NCI-H2227 (cell line): Measurements from ENCODE around the gene TMCO4.
"Not testable (repeated sequence)": the region's sequence is repeated elsewhere in the genome, so short reads cannot be mapped to it uniquely, and the experiment has no call there.

Experiments
- DNase-seq: peaks from one replicate; lab custom pipeline; 2025; ENCODE audit not compliant: unreplicated experiment; lab: John Stamatoyannopoulos, UW

TMCO4 gene

GRCh38 chr1:19799230-19800075 is at the start of gene TMCO4:
Gene TMCO4 (minus strand): TSS chr1:19799916. CDS start chr1:19780758, 19,158 bp downstream.
- DNase-seq = peak; percentile 41

GRCh38 chr1:19849307-19849706 is 49.6 kb upstream of the TMCO4 start:
- not testable (repeated sequence) for DNase-seq

- not testable (repeated sequence) for DNase-seq
Observed at GRCh38 chr1:19847334-19847733, 47.6 kb upstream of the TMCO4 start.

- no peak for DNase-seq
Observed at GRCh38 chr1:19846338-19846737, 46.6 kb upstream of the TMCO4 start.

GRCh38 chr1:19845555-19845954 is 45.8 kb upstream of the TMCO4 start:
- DNase-seq = no peak

GRCh38 chr1:19844731-19845495 is 45.2 kb upstream of the TMCO4 start:
- no peak for DNase-seq

GRCh38 chr1:19840228-19840627 is 40.5 kb upstream of the TMCO4 start:
- no peak for DNase-seq

- no peak for DNase-seq
Observed at GRCh38 chr1:19837866-19838265, 38.1 kb upstream of the TMCO4 start.

- no peak for DNase-seq
Observed at GRCh38 chr1:19835578-19835977, 35.9 kb upstream of the TMCO4 start.

- no peak for DNase-seq
Observed at GRCh38 chr1:19831441-19831840, 31.7 kb upstream of the TMCO4 start.

- no peak for DNase-seq
Observed at GRCh38 chr1:19828546-19828945, 28.8 kb upstream of the TMCO4 start.

GRCh38 chr1:19825298-19825697 is 25.6 kb upstream of the TMCO4 start:
- DNase-seq = no peak

- DNase-seq = no peak
Observed at GRCh38 chr1:19824541-19824940, 24.8 kb upstream of the TMCO4 start.

- no peak for DNase-seq
Observed at GRCh38 chr1:19824036-19824435, 24.3 kb upstream of the TMCO4 start.

- DNase-seq = no peak
Observed at GRCh38 chr1:19819701-19820100, 20.0 kb upstream of the TMCO4 start.

GRCh38 chr1:19818324-19818723 is 18.6 kb upstream of the TMCO4 start:
- no peak for DNase-seq

GRCh38 chr1:19817160-19817559 is 17.4 kb upstream of the TMCO4 start:
- no peak for DNase-seq

- DNase-seq = not testable (repeated sequence)
Observed at GRCh38 chr1:19816737-19817086, 17.0 kb upstream of the TMCO4 start.

- DNase-seq = no peak
Observed at GRCh38 chr1:19815801-19816736, 16.4 kb upstream of the TMCO4 start.

- no peak for DNase-seq
Observed at GRCh38 chr1:19814681-19815503, 15.2 kb upstream of the TMCO4 start, which contains the start of gene RNF186. Gene RNF186 (minus strand): TSS chr1:19815283. CDS start chr1:19815101, 182 bp downstream.
